22Rv1 (cell line): ENCODE measurements around the gene ZBTB25.

ENCODE experiments used
- ZFX ChIP-seq: fragments of 450-650 bp; IDR thresholded peaks from 2 replicates; pipeline ENCODE4 v1.6.1; 2017; ENCODE audit warnings: antibody characterized with exemption, borderline replicate concordance
- TF ChIP-seq, protein P1 (sequence below): fragments of 450-650 bp; IDR thresholded peaks from 2 replicates; pipeline ENCODE4 v1.5.1; 2017; ENCODE audit warnings: mild to moderate bottlenecking

DNA sequence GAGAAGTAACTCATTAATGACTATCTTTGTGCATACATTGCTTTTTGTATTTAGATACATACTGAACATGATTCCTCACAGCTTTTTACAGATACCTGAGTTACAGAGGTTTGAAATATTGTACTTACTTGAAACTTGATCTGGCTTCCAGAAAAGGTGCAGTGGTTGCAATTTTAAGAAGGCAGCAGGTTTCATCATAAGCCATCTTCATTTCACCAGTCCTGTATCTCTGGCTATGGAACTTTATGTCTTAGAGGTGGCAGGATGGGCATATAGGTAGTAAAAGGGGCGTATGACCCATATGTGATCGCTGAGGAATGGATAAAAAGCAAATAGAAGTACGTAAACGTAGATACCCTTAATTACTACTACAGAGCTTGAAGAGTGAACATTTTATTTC lies 14.6 kb upstream of the ZBTB25 start:
- TF ChIP-seq, protein P1, sequence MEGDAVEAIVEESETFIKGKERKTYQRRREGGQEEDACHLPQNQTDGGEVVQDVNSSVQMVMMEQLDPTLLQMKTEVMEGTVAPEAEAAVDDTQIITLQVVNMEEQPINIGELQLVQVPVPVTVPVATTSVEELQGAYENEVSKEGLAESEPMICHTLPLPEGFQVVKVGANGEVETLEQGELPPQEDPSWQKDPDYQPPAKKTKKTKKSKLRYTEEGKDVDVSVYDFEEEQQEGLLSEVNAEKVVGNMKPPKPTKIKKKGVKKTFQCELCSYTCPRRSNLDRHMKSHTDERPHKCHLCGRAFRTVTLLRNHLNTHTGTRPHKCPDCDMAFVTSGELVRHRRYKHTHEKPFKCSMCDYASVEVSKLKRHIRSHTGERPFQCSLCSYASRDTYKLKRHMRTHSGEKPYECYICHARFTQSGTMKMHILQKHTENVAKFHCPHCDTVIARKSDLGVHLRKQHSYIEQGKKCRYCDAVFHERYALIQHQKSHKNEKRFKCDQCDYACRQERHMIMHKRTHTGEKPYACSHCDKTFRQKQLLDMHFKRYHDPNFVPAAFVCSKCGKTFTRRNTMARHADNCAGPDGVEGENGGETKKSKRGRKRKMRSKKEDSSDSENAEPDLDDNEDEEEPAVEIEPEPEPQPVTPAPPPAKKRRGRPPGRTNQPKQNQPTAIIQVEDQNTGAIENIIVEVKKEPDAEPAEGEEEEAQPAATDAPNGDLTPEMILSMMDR: no peak
- TF ChIP-seq ZFX: no peak
